ENCODE measurements around the gene NTRK1. TPM values are rescaled to one million over a fixed set of nuclear protein-coding genes. Genes with fewer than 3 reads are reported as not detected.

Gene NTRK1
- total RNA-seq, 1 experiment from 2014 or later, result 0.53 TPM

- in situ Hi-C loops (cut with HindIII; ENCODE audit: low pct_unique_long_range_greater_than_20kb, low sequenced_read_pairs), result no loop called here
- DNase-seq (ENCODE audit: low read depth, low spot score), result no peak
Observed at GRCh38 chr1:156886583-156887281, 26.1 kb downstream of the NTRK1 start.

DNA sequence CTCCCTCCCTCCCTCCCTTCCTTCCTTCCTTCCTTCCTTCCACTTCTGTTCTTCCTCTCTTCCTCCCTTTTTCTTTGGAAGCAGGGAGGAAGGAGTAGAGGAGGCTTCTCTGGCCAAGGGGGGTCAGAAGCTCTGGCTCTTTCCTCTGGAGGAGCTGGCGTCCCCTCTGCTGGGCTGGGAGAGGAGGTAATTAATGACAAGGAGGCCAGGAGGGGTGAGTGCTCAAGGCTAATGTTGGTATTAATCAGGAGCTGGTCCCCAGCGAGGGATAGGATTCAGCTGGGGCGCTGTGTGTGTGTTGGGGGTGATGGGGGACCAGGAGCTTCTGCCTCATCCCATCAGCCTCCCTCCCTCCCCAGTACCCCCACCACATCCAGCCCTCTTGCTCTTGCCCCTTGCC, 26.7 kb downstream of the NTRK1 start:
- in situ Hi-C loops (cut with HindIII; ENCODE audit: low pct_unique_long_range_greater_than_20kb, low sequenced_read_pairs), result no loop called here
- DNase-seq (ENCODE audit: low read depth, low spot score), result no peak

DNA sequence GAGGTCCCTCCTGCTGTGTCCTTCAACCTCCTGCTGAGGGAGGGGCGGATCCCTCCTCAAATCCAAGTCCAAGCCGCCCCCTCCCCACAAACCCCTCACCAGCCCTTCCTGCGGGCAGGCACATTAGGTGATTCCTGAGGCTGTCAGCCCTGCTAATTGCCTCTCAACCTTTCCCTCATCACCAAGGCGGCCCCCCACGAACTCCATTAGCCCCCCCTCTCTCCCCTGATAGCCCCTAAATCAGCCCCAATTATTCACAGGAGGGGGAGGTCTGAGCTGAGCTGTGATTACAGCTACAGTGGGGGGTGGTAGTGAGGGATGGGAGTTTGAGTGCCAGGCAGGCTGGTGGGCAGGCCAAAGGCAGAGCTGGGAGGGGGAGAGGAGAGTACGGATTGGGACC, 27.1 kb downstream of the NTRK1 start:
- in situ Hi-C loops (cut with HindIII; ENCODE audit: low pct_unique_long_range_greater_than_20kb, low sequenced_read_pairs), result no loop called here
- no peak for DNase-seq (ENCODE audit: low read depth, low spot score)

DNA sequence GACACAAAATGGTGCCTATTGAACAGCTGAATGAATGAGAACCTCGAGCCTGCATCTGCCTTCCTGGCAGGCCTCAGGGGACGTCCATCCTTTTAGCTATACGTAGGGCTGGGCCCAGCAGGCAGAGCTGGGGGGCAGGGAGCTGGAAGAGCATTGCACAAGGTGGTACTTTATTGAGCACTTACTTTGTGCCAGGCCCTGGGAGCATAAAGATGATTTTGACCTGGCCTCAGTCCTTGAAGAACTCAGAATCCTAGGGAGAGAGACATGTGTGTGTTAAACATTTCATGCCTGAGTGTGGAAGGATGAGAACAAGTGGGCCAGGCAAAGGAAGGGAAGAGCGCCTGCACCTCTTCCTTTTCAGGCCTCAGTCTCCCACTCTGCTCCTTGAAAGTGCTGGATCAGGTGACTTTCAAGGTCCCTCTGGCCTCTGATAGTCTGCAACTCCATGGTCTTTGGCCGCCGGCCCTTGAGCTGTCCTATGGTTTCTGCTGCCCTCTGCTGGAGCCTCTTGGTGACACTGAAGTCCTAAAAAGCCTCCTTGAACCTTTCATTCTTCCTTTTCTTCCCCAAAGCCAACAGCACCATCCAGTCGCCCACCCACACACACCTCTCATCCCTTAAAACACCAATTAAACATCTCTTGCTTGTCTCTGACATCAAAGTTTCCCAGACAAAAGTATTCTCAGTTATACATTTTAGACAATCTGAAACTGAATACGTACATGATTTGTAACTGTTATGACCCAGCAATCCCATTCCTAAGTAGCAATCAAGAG, 29.3 kb downstream of the NTRK1 start:
- in situ Hi-C loops (cut with HindIII; ENCODE audit: low pct_unique_long_range_greater_than_20kb, low sequenced_read_pairs), result no loop called here
- peak; percentile 86 for DNase-seq (ENCODE audit: low read depth, low spot score)

DNA sequence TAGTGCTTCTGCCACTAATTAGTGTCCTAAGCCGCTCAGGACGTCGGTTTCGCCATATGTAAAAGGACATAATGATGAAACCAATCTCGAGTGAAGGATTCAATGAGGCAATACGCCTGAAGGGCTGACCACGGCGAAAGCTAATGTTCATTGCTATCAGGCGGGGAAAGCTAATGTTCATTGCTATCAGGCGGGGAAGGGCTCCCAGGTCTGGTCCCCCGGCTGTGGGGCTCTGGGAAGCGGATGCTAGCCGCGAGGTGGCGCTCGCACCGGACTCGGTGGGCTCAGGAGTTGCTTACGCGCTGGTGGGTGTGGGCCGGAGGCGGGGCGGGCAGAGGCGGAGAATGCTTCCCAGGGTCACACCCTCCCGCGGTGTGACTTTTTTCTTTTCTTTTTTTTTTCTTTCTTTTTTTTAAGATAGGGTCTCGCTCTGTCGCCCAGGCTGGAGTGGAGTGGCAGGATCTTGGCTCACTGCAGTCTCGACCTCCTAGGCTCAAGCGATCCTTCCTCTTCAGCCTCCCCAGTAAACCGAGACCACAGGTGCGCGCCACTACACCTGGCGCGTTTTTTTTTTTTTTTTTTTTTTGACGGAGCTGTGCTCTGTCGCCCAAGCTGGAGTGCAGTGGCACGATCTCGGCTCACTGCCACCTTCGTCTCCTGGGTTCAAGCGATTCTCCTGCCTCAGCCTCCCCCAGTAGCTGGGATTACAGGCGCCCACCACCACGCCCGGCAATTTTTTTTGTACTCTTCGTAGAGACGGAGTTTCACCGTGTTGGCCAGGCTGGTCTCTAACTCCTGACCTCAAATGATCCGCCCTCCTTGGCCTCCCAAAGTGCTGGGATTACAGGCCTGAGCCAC, 31.8 kb downstream of the NTRK1 start:
- DNase-seq (ENCODE audit: low read depth, low spot score), result peak; percentile 89
- in situ Hi-C loops (cut with HindIII; ENCODE audit: low pct_unique_long_range_greater_than_20kb, low sequenced_read_pairs), result no loop called here

DNA sequence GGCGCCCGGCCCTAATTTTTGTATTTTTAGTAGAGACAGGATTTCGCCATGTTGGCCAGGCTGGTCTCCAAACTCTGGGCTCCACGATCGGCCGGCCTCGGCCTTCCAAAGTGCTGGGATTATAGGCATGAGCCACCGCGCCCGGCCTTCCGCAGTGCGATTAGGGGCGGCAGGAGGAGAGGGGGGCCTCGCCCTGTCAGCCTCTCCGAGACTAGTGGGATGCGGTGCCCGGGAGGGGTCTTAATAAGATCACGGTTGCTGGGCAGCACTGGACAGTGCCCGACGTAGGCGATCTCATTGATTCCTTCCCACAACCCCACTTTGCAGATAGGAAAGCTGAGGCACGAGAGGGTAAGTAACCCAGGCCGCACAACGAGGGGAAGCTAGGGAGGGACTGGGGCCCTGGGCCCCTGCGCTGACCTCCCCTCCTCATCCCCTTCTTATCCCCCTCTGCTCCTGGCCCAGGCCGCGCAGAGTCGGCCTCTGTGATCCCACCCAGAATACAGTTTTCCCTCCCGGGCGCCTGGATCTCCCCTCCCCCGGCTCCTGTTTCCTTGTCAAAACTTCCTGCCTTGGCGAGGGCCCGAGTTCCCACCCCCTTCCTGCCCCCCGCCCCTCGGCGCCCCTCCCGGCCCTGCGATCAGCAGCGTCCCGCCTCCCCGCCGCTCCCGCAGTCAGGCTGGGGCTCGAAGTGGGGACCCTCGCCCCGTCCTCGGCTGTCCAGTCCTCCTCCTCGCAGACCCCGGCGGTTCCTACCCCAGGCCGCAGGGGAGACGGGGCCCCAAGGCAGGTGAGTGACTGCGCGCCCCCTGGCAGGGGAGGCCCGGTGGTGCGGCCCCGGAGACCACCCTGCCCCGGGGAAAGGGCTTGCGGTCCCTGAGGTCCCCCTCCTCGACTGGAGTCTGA, 32.6 kb downstream of the NTRK1 start, which contains the start of gene PEAR1:
PEAR1 (plus strand) TSS at position 671 of the 906 bp plus-strand sequence. CDS start 10,209 bp downstream, outside the sequence.
- in situ Hi-C loops (cut with HindIII; ENCODE audit: low pct_unique_long_range_greater_than_20kb, low sequenced_read_pairs), result no loop called here
- no peak for DNase-seq (ENCODE audit: low read depth, low spot score)

GRCh38 chr1:156894001-156894400, 33.3 kb downstream of the NTRK1 start:
- DNase-seq (ENCODE audit: low read depth, low spot score), result no peak
- in situ Hi-C loops (cut with HindIII; ENCODE audit: low pct_unique_long_range_greater_than_20kb, low sequenced_read_pairs), result no loop called here

DNA sequence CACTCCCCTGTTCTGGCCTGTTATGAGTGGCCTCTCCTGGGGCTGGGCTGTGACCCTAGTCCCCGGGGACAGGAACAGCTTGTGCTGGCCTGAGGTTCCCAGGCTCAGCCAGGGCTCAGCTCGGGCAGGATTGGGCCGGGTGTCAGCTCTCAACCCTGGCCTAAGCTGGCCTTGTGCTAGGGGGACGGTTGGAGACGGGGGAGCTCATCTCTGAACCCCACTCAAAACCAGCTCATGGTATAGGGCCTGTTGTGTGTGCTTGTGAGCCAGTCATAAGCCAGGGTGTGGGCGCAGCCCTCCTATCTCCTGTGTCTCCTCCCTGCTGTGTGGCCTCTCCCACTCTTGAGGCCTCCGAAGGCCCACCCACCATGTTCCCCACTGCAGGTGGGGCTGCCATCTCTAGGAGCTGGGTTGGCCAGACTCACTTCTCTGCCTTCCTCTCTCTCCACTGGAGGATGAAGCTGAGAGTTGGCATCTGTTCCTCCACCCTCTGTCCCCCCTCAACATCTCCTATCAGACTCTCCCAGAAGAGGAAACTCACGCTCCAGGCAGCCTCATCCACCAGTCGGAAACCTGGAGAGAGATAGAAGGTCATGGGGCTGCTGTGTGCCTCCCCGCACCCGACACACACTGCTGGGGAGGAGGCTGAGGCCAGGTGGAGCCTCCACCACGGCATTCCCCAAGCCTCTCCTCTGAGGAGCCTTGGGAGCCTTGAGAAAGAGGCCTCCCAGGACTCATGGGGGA, 34.2 kb downstream of the NTRK1 start:
- in situ Hi-C loops (cut with HindIII; ENCODE audit: low pct_unique_long_range_greater_than_20kb, low sequenced_read_pairs), result no loop called here
- DNase-seq (ENCODE audit: low read depth, low spot score), result no peak

DNA sequence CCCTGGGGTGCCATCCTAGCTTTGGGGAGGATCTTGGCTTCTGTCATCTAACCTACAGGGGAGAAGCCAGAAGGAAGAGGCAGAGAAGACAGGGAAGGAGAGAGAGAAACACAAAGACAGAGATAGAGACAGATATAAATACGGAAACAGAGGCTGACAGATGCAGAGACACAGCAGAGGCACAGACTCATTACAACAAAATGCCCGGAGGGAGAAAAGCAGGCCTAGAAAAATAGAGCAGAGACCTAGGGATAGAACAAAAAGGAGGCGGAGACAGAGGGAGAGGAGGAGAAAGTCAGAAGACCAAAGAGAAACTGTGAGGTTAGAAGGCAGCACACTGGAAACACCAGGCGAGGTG, 34.8 kb downstream of the NTRK1 start:
- in situ Hi-C loops (cut with HindIII; ENCODE audit: low pct_unique_long_range_greater_than_20kb, low sequenced_read_pairs), result no loop called here
- peak; percentile 22 for DNase-seq (ENCODE audit: low read depth, low spot score)

- in situ Hi-C loops (cut with HindIII; ENCODE audit: low pct_unique_long_range_greater_than_20kb, low sequenced_read_pairs), result no loop called here
- no peak for DNase-seq (ENCODE audit: low read depth, low spot score)
Observed at GRCh38 chr1:156895927-156896326, 35.3 kb downstream of the NTRK1 start.

GRCh38 chr1:156896490-156897033, 35.9 kb downstream of the NTRK1 start:
- in situ Hi-C loops (cut with HindIII; ENCODE audit: low pct_unique_long_range_greater_than_20kb, low sequenced_read_pairs), result no loop called here
- no peak for DNase-seq (ENCODE audit: low read depth, low spot score)

DNA sequence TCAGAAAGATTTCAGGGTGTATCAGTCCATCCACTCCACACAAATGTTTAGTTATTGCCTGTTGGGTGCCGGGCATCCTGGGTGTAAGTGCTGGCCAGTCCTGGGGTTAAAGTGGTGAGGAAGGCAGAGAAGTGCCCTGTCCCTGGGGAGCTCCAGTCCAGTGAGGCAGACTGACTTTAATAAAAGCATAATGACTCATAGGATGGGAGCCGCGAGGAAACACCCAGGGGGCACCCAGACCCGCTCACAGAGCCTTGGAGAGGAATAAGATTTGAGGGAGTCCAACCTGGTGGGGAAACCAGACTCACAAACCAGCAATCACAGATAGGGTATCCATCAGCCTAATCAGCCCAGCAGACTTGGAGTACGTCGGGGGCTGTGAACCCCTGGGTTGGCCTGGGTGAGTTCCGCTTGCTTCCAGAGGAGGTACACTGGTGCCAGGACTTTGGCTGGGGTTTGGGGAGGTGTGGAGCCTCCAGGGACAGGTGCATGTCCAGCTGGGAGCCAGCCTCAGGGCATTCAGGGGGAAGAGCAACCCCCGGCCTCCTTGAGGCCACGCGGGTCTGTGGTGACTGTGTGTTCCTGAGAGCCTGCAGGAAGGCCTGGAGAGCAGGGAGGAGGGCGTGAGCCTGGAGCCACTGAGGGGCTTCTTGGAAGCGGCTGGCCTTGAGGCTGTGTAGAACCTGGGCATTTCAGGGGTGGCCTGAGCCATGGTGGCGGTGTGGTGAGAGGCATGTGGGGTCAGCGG, 36.6 kb downstream of the NTRK1 start:
- in situ Hi-C loops (cut with HindIII; ENCODE audit: low pct_unique_long_range_greater_than_20kb, low sequenced_read_pairs), result no loop called here
- no peak for DNase-seq (ENCODE audit: low read depth, low spot score)

GRCh38 chr1:156898161-156898566, 37.5 kb downstream of the NTRK1 start:
- no peak for DNase-seq (ENCODE audit: low read depth, low spot score)
- in situ Hi-C loops (cut with HindIII; ENCODE audit: low pct_unique_long_range_greater_than_20kb, low sequenced_read_pairs), result no loop called here

DNA sequence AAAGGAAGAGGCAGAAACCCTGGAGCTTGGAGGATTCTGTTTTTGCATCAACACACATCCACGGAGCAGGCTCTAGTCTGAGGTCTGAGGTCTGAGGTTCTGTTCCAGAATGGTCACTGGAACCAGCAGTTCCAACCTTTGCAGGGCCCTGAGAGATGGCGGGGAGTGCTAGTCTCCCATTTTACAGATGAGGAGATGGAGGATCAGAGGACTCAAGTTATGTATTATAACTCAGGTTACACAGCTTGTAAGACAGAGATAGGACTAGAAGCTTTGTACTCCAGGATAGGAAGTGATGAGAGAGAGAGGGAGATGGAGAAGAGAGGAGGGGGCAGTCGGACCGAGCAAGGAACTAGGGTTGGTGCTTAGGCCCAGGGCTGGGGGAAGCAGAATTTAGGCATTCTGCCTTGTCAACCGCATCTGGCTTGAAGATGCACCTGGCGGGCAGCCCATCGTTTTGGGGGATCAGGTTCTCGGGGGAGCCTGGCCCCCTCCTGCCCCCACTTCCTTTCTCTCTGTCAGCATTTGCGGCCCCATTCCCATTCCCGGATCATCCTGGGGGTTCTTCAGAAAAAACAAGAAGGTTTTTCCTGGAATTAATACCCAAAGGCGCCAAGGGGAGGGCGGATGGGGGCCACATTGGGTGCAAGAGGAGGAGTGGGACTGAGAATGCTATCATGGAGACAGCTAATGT, 38.5 kb downstream of the NTRK1 start:
- no peak for DNase-seq (ENCODE audit: low read depth, low spot score)
- in situ Hi-C loops (cut with HindIII; ENCODE audit: low pct_unique_long_range_greater_than_20kb, low sequenced_read_pairs), result no loop called here

GRCh38 chr1:156899956-156900718, 39.5 kb downstream of the NTRK1 start:
- no peak for DNase-seq (ENCODE audit: low read depth, low spot score)
- in situ Hi-C loops (cut with HindIII; ENCODE audit: low pct_unique_long_range_greater_than_20kb, low sequenced_read_pairs), result no loop called here
